AG04449 (cell line): ENCODE data around the gene RPL27A.

Source experiments
- CTCF ChIA-PET: fragments of 350-600 bp; formaldehyde crosslinking; extraction: SDS; loops from one replicate; lab custom pipeline; 2021; ENCODE audit warnings: antibody characterized with exemption; lab: Yijun Ruan, JAX
- POLR2A ChIA-PET: fragments of 400-600, 350-600 bp; formaldehyde crosslinking; extraction: SDS; loops from one replicate; lab custom pipeline; 2020; ENCODE audit warnings: antibody characterized with exemption, inconsistent platforms; lab: Yijun Ruan, JAX
- DNase-seq: peaks from one replicate; pipeline ENCODE4 v3.0.0-alpha.2; 2010; ENCODE audit warnings: low read depth, low spot score
- H3K4me3 ChIP-seq: 2 replicates; pipeline ENCODE4 v1.5.1; 2011; ENCODE audit warnings: low read depth, mild to moderate bottlenecking, control low read depth, low read length
- TF ChIP-seq, protein P1 (sequence below): IDR thresholded peaks from one replicate; pipeline ENCODE4 v1.5.1; 2011; ENCODE audit warnings: mild to moderate bottlenecking, moderate library complexity, low read length, control low read depth, inconsistent platforms; ENCODE audit not compliant: insufficient read depth; ENCODE audit errors: missing control alignments

The RPL27A gene

DNA sequence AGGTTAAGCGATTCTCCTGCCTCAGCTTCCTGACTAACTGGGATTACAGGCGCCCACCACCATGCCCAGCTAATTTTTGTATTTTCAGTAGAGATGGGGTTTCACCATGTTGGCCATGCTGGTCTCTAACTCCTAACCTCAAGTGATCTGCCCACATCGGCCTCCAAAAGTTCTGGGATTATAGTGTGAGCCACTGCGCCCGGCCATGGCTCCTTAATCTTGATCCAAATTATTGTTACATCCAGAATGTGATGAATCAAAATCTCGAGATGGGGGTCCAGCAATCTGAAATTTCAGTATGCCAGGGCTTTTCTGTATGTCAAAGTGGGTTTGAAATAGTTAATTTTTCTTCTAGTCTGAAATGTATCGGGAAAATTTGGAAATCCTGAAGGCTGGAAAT lies 3.7 kb downstream of the RPL27A start:
- no peak overlapping the region for H3K4me3 ChIP-seq
- TF ChIP-seq, protein P1, sequence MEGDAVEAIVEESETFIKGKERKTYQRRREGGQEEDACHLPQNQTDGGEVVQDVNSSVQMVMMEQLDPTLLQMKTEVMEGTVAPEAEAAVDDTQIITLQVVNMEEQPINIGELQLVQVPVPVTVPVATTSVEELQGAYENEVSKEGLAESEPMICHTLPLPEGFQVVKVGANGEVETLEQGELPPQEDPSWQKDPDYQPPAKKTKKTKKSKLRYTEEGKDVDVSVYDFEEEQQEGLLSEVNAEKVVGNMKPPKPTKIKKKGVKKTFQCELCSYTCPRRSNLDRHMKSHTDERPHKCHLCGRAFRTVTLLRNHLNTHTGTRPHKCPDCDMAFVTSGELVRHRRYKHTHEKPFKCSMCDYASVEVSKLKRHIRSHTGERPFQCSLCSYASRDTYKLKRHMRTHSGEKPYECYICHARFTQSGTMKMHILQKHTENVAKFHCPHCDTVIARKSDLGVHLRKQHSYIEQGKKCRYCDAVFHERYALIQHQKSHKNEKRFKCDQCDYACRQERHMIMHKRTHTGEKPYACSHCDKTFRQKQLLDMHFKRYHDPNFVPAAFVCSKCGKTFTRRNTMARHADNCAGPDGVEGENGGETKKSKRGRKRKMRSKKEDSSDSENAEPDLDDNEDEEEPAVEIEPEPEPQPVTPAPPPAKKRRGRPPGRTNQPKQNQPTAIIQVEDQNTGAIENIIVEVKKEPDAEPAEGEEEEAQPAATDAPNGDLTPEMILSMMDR = no peak
- DNase-seq = no peak
- ChIA-PET POLR2A (interaction anchor here (3.5 to 4.4 kb wide), 2 partner anchors 14 to 123 kb away, joined by 14 to 35 read pairs; a partner anchor contains a TSS), CTCF (interaction anchor here (1.5 kb wide), 1 partner anchor 15 kb away, joined by 3 read pairs; no protein-coding TSS in a partner anchor)

DNA sequence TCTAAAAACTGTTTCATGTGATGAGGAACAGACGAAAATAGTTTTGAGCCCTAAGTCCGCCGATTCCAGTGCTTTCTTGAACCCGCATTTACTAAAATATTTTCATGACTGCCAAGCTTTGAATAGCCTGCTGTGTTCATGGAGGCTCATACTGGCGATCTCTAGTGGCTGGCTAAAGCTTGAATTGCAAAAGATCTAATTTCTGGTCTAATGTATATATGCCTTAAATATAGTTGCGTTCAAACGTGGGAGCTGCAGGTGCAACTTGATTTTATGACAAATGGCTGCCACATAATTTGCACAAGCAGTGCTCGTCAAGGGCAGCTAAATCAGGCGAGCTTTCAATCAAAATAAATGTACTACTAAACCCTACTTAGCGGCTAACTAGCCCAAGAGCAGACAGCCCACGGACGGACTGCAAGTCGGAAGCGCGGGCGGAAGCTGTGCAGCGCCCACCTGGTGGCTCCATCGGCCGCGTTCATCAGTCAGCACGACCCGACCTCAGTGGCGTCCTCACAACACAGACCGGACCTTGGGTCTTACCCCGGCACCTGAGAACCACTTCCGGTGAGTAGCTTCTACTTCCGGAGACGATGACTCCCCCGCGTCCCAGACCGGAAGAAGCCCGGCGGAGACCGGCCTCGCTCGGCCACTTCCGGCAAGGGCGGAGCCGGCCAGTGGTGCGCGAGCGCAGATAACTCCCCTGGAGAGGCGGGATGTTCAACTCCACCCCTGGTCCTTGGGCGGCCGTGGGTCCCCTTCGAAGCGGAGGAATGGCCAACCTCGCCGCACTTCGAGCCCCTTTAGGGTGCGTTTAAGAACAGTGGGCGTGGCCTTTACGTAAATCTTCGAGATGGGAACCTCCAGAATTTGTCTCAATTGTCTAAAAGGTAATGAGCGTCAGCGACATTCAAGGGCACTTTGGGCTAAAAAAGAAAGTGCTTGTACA lies 6.1 kb downstream of the RPL27A start:
- CTCF ChIA-PET = interaction anchor here (0.8 to 2.5 kb wide), 8 partner anchors 26 to 469 kb away, joined by 3 to 8 read pairs (median 3); no protein-coding TSS in a partner anchor
- peak overlapping the region; percentile 71 for H3K4me3 ChIP-seq
- peak; percentile 59 for DNase-seq
- POLR2A ChIA-PET = interaction anchor here (0.7 to 4.4 kb wide), 18 partner anchors 10 to 271 kb away, joined by 3 to 35 read pairs (median 4); a partner anchor contains a TSS
- TF ChIP-seq, protein P1 = no peak

DNA sequence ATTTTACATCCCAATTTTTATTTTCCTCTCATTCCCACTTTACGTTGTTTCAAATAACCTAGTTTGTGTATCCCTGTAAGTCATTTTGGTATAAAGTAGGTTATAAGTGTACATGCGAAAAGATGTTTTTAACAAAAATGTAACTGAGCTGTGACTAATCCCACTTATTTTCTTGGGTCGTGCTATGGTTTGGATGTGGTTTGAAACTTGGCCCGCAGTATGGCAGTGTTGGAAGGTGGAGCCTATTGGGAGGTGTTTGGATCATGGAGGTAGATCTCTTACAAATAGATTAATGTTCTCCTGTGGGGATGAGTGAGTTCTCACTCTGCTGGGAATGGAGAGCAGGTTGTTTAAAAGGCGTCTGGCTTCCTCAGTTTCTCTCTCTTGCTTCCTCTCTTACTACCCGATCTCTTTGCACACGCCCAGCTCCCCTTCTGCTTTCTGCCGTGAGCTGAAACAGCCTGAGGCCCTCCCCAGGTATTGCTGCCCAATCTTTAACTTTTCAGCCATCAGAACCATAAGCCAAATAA lies 7.2 kb downstream of the RPL27A start:
- POLR2A ChIA-PET = interaction anchor here (0.7 to 4.4 kb wide), 7 partner anchors 9 to 481 kb away, joined by 3 to 35 read pairs (median 4); a partner anchor contains a TSS

DNA sequence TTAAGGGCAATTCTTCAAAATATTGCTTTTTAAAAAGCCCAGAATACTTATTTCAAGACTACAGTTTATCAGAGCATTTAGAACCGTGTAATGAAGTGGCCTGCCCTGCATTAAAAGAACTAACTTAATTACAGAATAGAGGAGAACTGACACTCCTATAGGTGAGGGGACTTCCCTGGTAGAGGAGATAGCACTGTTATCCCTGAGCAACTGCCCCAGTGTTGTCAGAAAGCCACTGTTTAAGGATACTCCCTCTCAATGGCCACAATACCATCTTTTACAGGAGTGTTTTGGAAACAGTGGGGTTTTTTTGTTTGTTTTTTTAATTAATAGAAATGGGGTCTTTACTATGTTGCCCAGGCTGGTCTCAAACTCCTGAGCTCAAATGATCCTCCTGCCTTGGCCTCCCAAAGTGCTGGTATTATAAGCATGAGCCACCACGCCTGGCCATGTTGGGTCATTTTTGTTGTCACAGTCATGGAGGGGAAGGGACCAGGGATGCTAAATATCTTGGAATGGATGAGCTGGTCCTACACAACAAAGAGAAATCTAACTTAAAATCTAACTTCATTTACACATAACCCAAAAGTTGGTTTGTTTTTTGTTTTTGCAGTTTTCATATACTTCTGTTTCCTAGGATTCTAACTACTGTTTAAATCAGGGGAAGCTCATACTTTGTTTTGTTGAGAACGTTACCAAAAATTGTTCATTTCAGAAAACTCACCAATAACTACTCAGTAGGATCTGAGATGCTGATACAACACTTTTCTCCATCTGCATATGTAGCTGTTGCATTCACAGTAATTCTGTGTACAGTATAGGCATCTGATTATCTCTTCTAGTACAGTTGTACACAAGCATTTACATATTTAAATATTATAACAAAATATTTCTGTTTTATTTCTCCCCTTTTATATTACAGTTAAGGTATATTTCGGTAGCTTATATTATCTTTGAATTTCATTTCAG lies 8.1 kb downstream of the RPL27A start:
- DNase-seq = no peak
- CTCF ChIA-PET = interaction anchor here (1.6 to 2.5 kb wide), 2 partner anchors 123 to 270 kb away, joined by 8 read pairs; no protein-coding TSS in a partner anchor
- POLR2A ChIA-PET = interaction anchor here (3.1 kb wide), 1 partner anchor 8 kb away, joined by 21 read pairs; no protein-coding TSS in a partner anchor
- no peak overlapping the region for H3K4me3 ChIP-seq
- TF ChIP-seq, protein P1 = no peak

More for the DNA sequence above, 7.2 kb downstream of the RPL27A start:
- CTCF ChIA-PET = interaction anchor here (1.6 to 2.5 kb wide), 2 partner anchors 124 to 270 kb away, joined by 8 read pairs; no protein-coding TSS in a partner anchor
- H3K4me3 ChIP-seq = no peak overlapping the region; the same call in 1 of the 2 replicates
- TF ChIP-seq, protein P1 = no peak
- DNase-seq = no peak

DNA sequence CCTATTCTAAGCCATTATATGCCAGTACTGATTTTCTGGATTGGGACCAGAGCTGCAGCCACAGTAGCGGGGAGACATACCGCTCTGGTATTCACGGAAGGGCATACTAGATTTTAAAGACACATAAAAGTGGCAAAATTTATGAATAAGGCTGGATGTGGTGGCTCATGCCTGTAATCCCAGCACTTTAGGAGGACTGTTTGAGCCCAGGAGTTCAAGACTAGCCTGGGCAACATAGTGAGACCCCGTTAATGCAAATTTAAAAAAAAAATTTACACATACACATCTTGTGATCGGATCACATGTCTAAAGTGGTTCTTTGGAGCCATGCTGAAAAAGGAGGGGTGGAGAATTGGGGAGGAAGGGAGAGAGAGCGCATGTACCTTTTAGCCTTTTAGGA lies 9.0 kb downstream of the RPL27A start:
- CTCF ChIA-PET = no interaction called here

More for the DNA sequence above, 9.0 kb downstream of the RPL27A start:
- TF ChIP-seq, protein P1 = no peak
- no peak overlapping the region for H3K4me3 ChIP-seq
- no peak for DNase-seq
- POLR2A ChIA-PET = no interaction called here
